Right cardiac atrium (tissue), 5 donors: Measurements from ENCODE around the gene OIT3. TPM values are rescaled to one million over a fixed set of nuclear protein-coding genes. Genes with fewer than 3 reads are reported as not detected.
"Not testable (repeated sequence)": the region's sequence is repeated elsewhere in the genome, so short reads cannot be mapped to it uniquely, and the experiment has no call there.

Experiments
- ATAC-seq, 2 donors: fragments of 200-7000 bp; cut with Tn5 transposase; one replicate each; pipeline versions ENCODE4 v1.8.0 to v1.9.1; 2020; ENCODE audit warnings: moderate library complexity in 2 of 2, mild to moderate bottlenecking in 1 of 2
- DNase-seq, 3 donors: peaks; one replicate each; pipeline ENCODE4 v3.0.0-alpha.2; 2020
- H3K27ac ChIP-seq: one replicate; pipeline ENCODE4 v1.5.1; 2013; ENCODE audit warnings: mild to moderate bottlenecking, low read length, control low read depth, moderate library complexity
- H3K27me3 ChIP-seq: one replicate; pipeline ENCODE4 v1.6.1; 2013; ENCODE audit not compliant: control insufficient read depth, insufficient read depth
- H3K4me1 ChIP-seq: one replicate; pipeline ENCODE4 v1.6.1; 2013; ENCODE audit warnings: low read length; ENCODE audit not compliant: control insufficient read depth, insufficient read depth
- H3K4me3 ChIP-seq: one replicate; pipeline ENCODE4 v1.5.1; 2013; ENCODE audit warnings: low read length, control low read depth
- H3K9me3 ChIP-seq: one replicate; pipeline ENCODE4 v1.6.1; 2013; ENCODE audit warnings: low read length; ENCODE audit not compliant: control insufficient read depth
- WGBS: extraction: QIAGEN DNeasy Blood & Tissue Kit; methylation state at CpG from one replicate; pipeline ENCODE4 v1.1.7; 2013; 5-methylcytosine and 5-hydroxymethylcytosine counted together
- intact Hi-C, 4 donors: fragments of 100-400 bp; cut with DNase I; formaldehyde crosslinking; loops; one replicate each; pipeline versions ENCODE4 v1.11.0 to v1.14.0; 2022 to 2023
- polyA plus RNA-seq: library from polyadenylated mRNA; stranded (reverse); fragments of 200-250 nt; gene quantifications from one replicate; pipeline ENCODE4 v1.2.3, GENCODE V29; 2013
- total RNA-seq, 4 donors: library from RNA; stranded (reverse); fragmentation: NEBNext Ultra II Directional; extraction: Animal tissue kit (Norgen Biotek cat#: 25700); gene quantifications; one replicate each; pipeline ENCODE4 v1.2.1, GENCODE V29; 2021
- donor health status: healthy with polysubstance abuse.
- donor health status: DM: no; HTN: yes; CAD: no.
- donor health status: DM: no; HTN: no; CAD: no.
- donor health status: DM: no; HTN: yes; CAD: no; lungs with severe emphysema.
- donor health status: DM: yes; HTN: yes; CAD: no.

The OIT3 gene
- total and polyA plus RNA-seq, 5 donors = 0.34 to 3.0 (median 0.80) TPM

DNA sequence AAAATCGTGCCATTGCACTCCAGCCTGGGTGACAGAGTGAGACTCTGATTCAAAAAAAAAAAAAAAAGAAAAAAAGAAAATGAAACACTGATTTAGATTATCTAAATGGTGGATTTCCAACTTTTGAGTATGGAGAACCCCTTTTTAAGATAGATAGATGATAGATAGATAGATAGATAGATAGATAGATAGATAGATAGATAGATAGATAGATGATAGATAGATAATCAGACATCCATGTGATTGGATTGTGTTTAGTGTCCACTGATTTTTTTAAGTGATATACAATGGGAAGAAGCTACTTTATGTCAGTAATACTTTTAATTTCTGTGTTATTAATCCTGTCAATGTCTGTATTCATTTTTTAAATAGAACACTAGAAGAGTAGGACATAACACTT, 6.0 kb downstream of the OIT3 start:
- Histone ChIP-seq H3K4me3 (no peak overlapping the region), H3K9me3 (no peaks in the 10 kb centered on the region), H3K27me3 (no peaks in the 10 kb centered on the region), H3K27ac (no peak overlapping the region), H3K4me1 (no peaks in the 10 kb centered on the region)
- ATAC-seq (no peak), DNase-seq (no peak)
- 95% methylated on average over 1 of the region's 1 CpG for WGBS
- intact Hi-C loops = no loop called here

DNA sequence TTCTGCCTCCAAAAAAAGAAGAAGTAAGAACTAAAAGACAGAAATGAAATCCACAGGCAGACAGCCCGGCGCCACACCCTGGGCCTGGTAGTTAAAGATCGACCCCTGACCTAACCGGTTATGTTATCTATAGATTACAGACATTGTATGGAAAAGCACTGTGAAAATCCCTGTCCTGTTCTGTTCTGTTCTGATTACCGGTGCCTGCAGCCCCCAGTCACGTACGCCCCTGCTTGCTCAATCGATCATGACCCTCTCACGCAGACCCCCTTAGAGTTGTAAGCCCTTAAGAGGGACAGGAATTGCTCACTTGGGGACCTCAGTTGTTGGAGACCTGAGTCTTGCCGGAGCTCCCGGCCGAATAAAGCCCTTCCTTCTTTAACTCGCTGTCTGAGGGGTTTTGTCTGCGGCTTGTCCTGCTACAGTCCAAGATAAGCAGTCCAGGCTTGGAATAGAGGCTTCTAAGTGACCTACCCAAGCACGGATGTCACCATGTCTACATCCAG, 10.5 kb downstream of the OIT3 start:
- H3K27me3 ChIP-seq, H3K27ac ChIP-seq, ATAC-seq, H3K4me3 ChIP-seq, DNase-seq, H3K9me3 ChIP-seq, intact Hi-C loops, H3K4me1 ChIP-seq: not testable (repeated sequence)
- WGBS = 86% methylated on average over 15 of the region's 15 CpGs

DNA sequence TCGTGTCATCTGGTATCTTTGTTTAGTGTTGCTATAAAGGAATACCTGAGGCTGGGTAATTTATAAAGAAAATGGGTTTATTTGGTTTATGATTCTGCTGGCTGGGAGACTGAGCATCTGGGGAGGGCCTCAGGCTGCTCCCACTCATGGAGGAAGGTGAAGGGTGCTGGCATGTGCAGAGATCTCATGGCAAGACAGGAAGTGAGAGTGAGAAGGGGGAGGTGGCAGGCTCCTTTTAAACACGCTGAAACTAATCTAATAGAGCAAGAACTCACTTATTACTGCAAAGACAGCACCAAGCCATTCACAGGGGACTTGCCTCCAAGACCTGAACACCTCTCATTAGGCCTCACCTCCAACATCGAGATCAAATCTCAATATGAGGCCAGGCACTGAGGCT, 11.3 kb downstream of the OIT3 start:
- Histone ChIP-seq H3K4me1 (peaks cover 2% of the 10 kb centered on the region), H3K27ac (no peak overlapping the region), H3K27me3 (no peaks in the 10 kb centered on the region), H3K9me3 (no peaks in the 10 kb centered on the region), H3K4me3 (no peak overlapping the region)
- DNase-seq (no peak), ATAC-seq (no peak)
- intact Hi-C loops = no loop called here
- WGBS = 78% methylated on average over 3 of the region's 3 CpGs

DNA sequence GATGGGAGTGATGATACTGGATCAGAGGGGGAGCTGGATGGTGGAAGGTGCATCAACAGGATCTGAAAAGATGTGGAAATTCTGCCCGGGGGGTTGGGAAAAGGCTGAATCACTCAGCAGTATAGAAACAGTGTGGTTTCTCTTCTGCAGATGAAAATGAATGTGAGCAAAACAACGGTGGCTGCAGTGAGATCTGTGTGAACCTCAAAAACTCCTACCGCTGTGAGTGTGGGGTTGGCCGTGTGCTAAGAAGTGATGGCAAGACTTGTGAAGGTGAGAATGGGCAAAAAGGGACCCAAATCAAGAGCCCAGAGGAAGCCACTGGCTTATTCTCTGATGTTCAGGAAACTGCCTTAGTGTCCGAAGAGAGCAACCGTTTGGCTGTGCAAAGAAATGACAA, 12.9 kb downstream of the OIT3 start:
- ATAC-seq (no peak), DNase-seq (no peak)
- 87% methylated on average over 6 of the region's 6 CpGs for WGBS
- Histone ChIP-seq H3K27me3 (no peaks in the 10 kb centered on the region), H3K4me1 (peaks cover 2% of the 10 kb centered on the region), H3K9me3 (no peaks in the 10 kb centered on the region), H3K4me3 (no peak overlapping the region), H3K27ac (no peak overlapping the region)
- intact Hi-C loops = no loop called here

DNA sequence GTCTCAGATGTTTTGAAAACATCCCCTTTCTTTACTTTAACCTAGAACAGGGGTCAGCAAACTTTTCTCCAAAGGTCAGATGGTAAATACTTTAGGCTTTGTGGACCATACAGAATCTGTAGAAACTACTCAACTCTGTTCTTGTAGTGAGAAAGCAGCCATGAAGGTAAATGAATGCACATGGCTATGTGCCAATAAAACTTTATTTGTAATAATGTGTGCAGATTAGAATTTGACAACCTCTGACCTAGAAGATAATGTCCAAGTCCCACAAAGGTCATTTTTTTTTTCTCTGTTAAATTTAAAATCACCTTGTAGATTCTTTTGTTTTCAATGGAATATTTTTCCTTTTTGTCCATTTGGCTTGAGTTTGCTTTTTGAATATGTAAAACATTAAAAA, 17.2 kb downstream of the OIT3 start:
- Histone ChIP-seq H3K27me3 (no peaks in the 10 kb centered on the region), H3K9me3 (no peaks in the 10 kb centered on the region), H3K4me3 (no peak overlapping the region), H3K27ac (no peak overlapping the region), H3K4me1 (no peaks in the 10 kb centered on the region)
- ATAC-seq (no peak), DNase-seq (no peak)
- intact Hi-C loops = no loop called here

DNA sequence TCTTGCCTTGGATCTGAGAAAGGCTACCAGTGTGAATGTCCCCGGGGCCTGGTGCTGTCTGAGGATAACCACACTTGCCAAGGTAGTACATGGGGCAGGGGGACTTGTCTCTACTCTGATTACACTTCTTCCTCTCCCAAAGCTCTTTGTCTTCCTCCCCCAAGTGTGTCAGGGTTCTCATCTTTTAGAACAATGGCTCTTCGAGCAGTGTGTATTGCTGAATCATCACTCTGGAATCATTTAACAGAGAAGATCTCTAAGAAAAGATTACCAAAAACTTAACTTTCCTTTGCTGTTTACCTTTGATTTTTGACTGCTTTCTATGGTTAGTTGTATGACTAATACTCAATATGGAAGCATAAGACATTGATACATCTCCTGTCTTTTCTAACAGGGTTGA, 18.2 kb downstream of the OIT3 start:
- H3K9me3 ChIP-seq = no peaks in the 10 kb centered on the region
- DNase-seq (no peak), ATAC-seq (no peak)
- intact Hi-C loops = no loop called here
- H3K4me1 ChIP-seq = no peaks in the 10 kb centered on the region
- H3K4me3 ChIP-seq = no peak overlapping the region
- H3K27ac ChIP-seq = no peak overlapping the region
- H3K27me3 ChIP-seq = no peaks in the 10 kb centered on the region
- 88% methylated on average over 2 of the region's 2 CpGs for WGBS

DNA sequence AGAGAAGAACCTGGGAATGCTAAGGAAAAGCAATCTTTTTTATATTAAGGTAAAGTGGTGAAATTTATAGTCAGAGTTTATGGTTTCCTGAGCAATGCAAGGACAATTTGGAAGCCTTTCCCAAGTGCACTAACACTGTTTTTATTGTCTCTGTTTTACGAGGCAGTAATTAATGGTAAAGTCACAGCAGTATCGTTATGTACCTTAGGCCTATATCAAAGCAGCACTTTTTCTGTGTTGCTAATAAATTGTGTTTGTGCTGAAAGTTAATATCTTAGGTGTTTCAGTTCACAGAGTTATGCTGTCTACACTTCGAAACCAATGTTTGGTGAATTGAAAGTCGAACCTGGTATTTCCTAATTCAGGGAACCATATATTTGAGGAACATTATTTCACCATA, 19.2 kb downstream of the OIT3 start:
- Histone ChIP-seq H3K27ac (no peak overlapping the region), H3K4me3 (no peak overlapping the region), H3K27me3 (no peaks in the 10 kb centered on the region), H3K9me3 (no peaks in the 10 kb centered on the region), H3K4me1 (no peaks in the 10 kb centered on the region)
- intact Hi-C loops = no loop called here
- no peak for DNase-seq
- ATAC-seq = no peak
- WGBS = 94% methylated on average over 4 of the region's 4 CpGs

DNA sequence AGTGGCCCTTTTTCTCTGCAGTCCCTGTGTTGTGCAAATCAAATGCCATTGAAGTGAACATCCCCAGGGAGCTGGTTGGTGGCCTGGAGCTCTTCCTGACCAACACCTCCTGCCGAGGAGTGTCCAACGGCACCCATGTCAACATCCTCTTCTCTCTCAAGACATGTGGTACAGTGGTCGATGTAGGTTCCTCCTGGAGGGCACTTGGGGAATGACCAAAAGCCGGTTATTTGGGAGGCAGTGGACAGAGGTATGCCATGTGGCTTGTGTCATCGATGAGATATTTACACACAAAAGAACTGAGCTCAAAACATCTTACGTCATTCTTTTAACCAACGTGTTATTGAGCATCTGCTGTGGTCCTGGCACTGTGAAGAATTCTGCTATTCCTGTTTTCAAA, 19.7 kb downstream of the OIT3 start:
- Histone ChIP-seq H3K9me3 (no peaks in the 10 kb centered on the region), H3K27me3 (no peaks in the 10 kb centered on the region), H3K27ac (no peak overlapping the region), H3K4me1 (no peaks in the 10 kb centered on the region), H3K4me3 (no peak overlapping the region)
- DNase-seq (no peak), ATAC-seq (no peak)
- WGBS = 70% methylated on average over 7 of the region's 7 CpGs
- intact Hi-C loops = no loop called here

DNA sequence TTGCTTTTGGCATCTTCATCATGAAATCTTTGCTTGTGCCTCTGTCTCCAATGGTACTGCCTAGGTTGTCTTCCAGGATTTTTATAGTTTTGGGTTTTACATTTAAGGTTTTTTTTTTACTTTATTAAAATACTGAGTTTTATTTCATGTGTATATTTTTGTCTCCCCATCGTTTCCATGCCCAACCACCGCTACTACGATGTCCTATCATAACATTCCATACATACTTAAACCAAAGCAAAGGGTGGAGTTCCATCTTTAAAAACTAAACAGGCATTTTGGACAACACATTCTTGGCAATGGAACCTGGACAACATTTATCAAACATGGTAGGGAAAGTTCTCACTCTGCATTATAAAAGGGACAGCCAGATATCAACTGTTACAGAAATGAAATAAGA, 23.7 kb downstream of the OIT3 start:
- H3K27ac ChIP-seq, H3K27me3 ChIP-seq, DNase-seq, H3K9me3 ChIP-seq, H3K4me1 ChIP-seq, intact Hi-C loops, ATAC-seq, H3K4me3 ChIP-seq: not testable (repeated sequence)
- 33% methylated on average over 3 of the region's 3 CpGs for WGBS

DNA sequence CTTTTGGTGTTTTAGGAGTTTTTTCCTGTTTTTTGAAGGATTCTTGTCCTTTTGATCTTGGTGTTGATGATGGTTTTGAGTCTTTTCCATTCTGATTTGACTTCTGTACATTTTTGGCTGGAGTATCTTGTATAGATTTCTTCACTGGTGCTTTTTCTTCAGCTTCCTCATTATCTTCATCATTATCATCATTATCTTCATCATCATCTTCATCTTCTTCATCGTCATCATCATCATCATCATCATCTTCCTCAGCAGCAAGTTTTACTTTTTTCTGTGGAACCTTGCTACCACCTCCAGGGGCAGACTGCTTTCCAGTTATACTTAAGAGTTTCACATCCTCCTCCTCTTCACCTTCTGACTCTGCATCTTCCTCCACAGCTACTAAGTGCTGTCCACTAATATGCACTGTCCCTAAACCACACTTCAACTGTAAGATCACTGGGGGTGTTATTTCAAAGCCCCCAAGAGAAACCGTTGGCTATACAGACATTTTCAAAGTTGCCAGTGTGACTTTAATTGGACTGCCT, 24.3 kb downstream of the OIT3 start:
- H3K4me3 ChIP-seq, H3K4me1 ChIP-seq, DNase-seq, intact Hi-C loops, H3K9me3 ChIP-seq, H3K27ac ChIP-seq, ATAC-seq, H3K27me3 ChIP-seq: not testable (repeated sequence)
- 81% methylated on average over 2 of the region's 2 CpGs for WGBS

DNA sequence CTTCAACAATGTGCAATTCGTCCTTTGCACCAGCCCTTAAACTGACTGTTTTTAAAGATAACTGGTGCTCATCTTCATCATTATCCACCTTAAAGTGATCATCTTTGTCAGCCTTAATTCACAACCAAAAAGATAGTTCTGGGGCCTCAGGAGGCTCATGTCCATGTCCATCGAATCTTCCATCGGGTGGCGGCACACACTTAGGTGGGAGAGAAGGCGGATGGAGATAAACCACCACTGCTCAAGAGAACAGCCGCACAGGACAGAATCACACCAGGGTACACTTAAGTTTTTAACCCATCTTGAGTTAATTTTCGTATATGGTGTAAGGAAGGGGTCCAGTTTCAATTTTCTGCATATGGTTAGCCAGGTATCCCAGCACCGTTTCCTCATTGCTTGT, 24.8 kb downstream of the OIT3 start:
- Histone ChIP-seq H3K27ac (no peak overlapping the region), H3K27me3 (no peaks in the 10 kb centered on the region), H3K4me3 (no peak overlapping the region), H3K4me1 (no peaks in the 10 kb centered on the region), H3K9me3 (no peaks in the 10 kb centered on the region)
- no peak for DNase-seq
- no peak for ATAC-seq
- intact Hi-C loops = no loop called here
- 96% methylated on average over 8 of the region's 8 CpGs for WGBS

DNA sequence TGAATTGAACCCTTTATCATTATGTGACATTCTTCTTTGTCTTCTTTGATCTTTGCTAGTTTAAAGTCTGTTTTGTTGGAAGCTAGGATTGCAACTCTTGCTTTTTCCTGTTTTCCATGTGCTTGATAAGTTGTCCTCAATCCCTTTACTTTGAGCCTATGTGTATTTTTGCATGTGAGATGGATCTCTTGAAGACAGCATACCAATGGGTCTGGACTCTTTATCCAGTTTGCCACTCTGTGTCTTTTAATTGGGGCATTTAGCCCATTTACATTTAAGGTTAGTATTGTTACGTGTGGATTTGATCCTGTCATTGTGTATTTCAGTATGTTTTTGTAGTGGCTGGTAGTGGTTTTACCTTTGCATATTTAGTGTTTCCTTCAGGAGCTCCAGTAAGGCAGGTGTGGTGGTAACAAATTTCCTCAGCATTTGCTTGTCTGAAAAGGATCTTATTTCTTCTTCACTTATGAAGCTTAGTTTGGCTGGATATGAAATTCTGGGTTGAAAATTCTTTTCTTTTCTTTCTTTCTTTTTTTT, 27.7 kb downstream of the OIT3 start:
- DNase-seq, H3K27me3 ChIP-seq, intact Hi-C loops, H3K4me3 ChIP-seq, H3K27ac ChIP-seq, H3K9me3 ChIP-seq, ATAC-seq, H3K4me1 ChIP-seq: not testable (repeated sequence)
- WGBS = 94% methylated on average over 1 of the region's 1 CpG
